SU-DHL-6 (cell line): ENCODE results near the gene OTOGL.

ENCODE experiments used
- H2AFZ ChIP-seq: fragments of 200-600 bp; sonication (generic); 2 replicates; pipeline ENCODE4 v1.6.1; 2014; ENCODE audit warnings: low read depth, mild to moderate bottlenecking, moderate library complexity, mixed read lengths, antibody characterized with exemption, low read length; ENCODE audit not compliant: severe bottlenecking
- H3F3A ChIP-seq: fragments of 200-600 bp; shearing (Covaris generic); 2 replicates; pipeline ENCODE4 v1.6.0; 2016; ENCODE audit warnings: antibody characterized with exemption, mild to moderate bottlenecking; ENCODE audit not compliant: insufficient read depth
- H3K27ac ChIP-seq: fragments of 200-600 bp; sonication (generic); 2 replicates; pipeline ENCODE4 v1.5.1; 2016; ENCODE audit warnings: low read depth, mild to moderate bottlenecking, low read length, moderate library complexity, mixed read lengths
- H3K27me3 ChIP-seq: fragments of 200-600 bp; sonication (generic), shearing (Covaris generic); 2 replicates; pipeline ENCODE4 v1.6.0; 2014; ENCODE audit warnings: mild to moderate bottlenecking, low read length
- H3K36me3 ChIP-seq: fragments of 200-600 bp; sonication (generic); 2 replicates; pipeline ENCODE4 v1.6.1; 2014; ENCODE audit warnings: mild to moderate bottlenecking, low read length, mixed read lengths
- H3K4me2 ChIP-seq: fragments of 300-600, 200-600 bp; shearing (Covaris generic), sonication (generic); 2 replicates; pipeline ENCODE4 v1.6.0; 2014; ENCODE audit warnings: low read length, low read depth, mild to moderate bottlenecking; ENCODE audit not compliant: poor library complexity, severe bottlenecking
- H3K4me3 ChIP-seq: fragments of 200-600 bp; sonication (generic); 2 replicates; pipeline ENCODE4 v1.5.1; 2014; ENCODE audit warnings: antibody characterized with exemption, low read length, mild to moderate bottlenecking, mixed read lengths; ENCODE audit not compliant: insufficient read depth, poor library complexity, severe bottlenecking
- H3K79me2 ChIP-seq: fragments of 200-600 bp; sonication (generic); 2 replicates; pipeline ENCODE4 v1.6.1; 2014; ENCODE audit warnings: mild to moderate bottlenecking, low read length, moderate library complexity; ENCODE audit not compliant: insufficient read depth
- H3K9ac ChIP-seq: fragments of 200-600 bp; sonication (generic); 2 replicates; pipeline ENCODE4 v1.7.0; 2014; ENCODE audit warnings: mild to moderate bottlenecking, low read length
- H3K9me2 ChIP-seq: fragments of 200-600 bp; sonication (generic); replicated peaks from 2 replicates; pipeline ENCODE4 v1.6.1; 2014; ENCODE audit warnings: low read length; ENCODE audit not compliant: insufficient read depth
- H3K9me3 ChIP-seq: fragments of 200-600 bp; sonication (generic); 2 replicates; pipeline ENCODE4 v1.6.1; 2014; ENCODE audit warnings: low read length, mixed read lengths; ENCODE audit not compliant: insufficient read depth
- H4K20me1 ChIP-seq: fragments of 200-600 bp; sonication (generic); 2 replicates; pipeline ENCODE4 v1.6.1; 2014; ENCODE audit warnings: low read depth, mild to moderate bottlenecking, antibody characterized with exemption, low read length, moderate library complexity, mixed read lengths
- EZH2phosphoT487 ChIP-seq: fragments of 200-600 bp; sonication (generic), shearing (Covaris generic); conservative IDR thresholded peaks from 2 replicates; pipeline ENCODE4 v1.6.1; 2018; ENCODE audit warnings: mild to moderate bottlenecking, antibody characterized with exemption, low read length, moderate library complexity, mixed read lengths
- TF ChIP-seq, protein P1 (sequence below): fragments of 200-600 bp; sonication (generic); IDR thresholded peaks from one replicate; pipeline ENCODE4 v1.5.1; 2017; ENCODE audit warnings: antibody characterized with exemption, mild to moderate bottlenecking, low read length, moderate library complexity; ENCODE audit not compliant: insufficient read depth, poor library complexity, severe bottlenecking

The OTOGL gene, protein sequence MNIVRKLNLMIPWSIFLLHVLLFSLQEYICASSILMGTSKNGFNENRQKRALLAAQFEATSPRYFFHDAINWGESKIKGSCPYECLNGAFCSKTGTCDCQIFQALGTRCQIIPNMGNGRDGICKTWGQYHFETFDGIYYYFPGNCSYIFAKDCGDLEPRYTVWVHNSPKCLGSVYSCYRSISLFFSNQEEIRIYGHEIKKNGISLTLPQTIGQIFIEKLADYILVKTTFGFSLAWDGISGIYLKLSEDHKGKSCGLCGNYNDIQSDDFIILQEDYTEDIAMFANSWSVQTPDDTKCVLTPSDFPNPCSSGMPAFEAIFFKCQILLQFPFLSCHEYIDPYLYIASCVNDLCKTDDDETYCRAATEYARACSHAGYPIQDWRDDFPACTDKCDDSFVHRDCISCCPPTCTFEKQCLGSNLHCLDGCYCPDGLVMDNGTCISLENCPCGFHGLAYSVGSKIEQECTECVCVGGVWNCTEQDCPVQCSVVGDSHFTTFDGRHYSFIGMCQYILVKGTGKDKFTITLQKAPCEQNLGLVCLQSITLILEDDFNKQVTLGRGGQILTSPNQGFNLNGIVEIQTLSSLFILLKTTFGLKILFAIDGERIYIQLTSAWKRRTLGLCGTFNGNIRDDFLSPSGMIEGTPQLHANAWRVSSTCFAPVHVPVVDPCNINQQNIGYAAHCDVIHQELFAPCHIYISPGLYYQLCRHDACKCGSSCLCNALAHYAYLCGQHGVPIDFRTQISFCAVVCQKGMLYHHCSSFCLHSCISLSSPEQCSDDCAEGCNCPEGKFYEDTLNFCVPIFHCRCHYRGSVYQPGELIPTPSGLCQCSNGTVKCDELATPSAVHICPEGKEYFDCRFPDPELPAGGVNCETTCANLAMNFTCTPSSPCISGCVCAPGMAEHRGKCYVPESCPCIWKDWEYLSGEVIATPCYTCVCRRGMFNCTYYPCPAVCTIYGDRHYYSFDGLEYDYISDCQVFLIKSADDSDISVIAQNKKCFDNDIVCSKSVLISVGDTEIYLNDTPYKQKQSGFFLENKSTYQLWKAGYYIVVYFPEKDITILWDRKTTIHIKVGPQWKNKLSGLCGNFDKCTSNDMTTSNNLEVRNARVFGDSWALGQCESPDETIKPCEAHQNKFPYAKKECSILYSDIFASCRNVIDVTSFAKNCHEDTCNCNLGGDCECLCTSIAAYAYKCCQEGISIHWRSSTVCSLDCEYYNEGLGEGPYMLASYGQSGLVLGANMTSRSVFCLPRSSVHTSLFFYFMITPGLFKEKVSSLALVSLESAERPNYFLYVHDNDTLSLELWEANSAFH (N-terminal part only)

DNA sequence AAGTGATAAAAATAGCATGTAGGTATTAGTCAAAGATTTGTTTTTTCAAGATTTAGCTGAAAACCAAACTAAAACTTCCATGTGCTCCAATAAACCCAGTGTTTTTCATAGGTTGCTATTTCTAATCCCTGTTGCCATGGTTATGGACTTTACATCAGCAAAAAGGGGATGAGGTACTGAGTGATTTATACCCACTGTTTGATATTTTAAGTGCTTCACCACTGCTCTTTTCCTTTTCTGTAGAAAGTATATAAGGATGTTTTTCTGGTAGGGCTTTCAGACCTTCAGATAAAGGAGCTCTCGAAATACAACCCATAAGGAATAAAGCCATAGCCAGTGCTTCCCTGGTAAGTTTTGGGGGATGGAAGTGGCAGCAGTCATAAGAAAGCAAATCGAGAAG is at the start of gene OTOGL:
Gene OTOGL, plus strand, starts transcription at position 279 of the 400 bp plus-strand sequence. CDS start 109,895 bp downstream, outside the sequence.
- H3K36me3 ChIP-seq: no peaks in the 10 kb centered on the region
- TF ChIP-seq, protein P1, sequence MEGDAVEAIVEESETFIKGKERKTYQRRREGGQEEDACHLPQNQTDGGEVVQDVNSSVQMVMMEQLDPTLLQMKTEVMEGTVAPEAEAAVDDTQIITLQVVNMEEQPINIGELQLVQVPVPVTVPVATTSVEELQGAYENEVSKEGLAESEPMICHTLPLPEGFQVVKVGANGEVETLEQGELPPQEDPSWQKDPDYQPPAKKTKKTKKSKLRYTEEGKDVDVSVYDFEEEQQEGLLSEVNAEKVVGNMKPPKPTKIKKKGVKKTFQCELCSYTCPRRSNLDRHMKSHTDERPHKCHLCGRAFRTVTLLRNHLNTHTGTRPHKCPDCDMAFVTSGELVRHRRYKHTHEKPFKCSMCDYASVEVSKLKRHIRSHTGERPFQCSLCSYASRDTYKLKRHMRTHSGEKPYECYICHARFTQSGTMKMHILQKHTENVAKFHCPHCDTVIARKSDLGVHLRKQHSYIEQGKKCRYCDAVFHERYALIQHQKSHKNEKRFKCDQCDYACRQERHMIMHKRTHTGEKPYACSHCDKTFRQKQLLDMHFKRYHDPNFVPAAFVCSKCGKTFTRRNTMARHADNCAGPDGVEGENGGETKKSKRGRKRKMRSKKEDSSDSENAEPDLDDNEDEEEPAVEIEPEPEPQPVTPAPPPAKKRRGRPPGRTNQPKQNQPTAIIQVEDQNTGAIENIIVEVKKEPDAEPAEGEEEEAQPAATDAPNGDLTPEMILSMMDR: no peak
- no peak for TF ChIP-seq EZH2phosphoT487
- no peak within 1 kb of the TSS for H3K27ac ChIP-seq
- no peaks in the 10 kb centered on the region for H3K9me3 ChIP-seq
- no peak within 1 kb of the TSS for H2AFZ ChIP-seq
- no peaks in the 10 kb centered on the region for H3K9me2 ChIP-seq
- no peaks in the 10 kb centered on the region for H4K20me1 ChIP-seq
- no peaks in the 10 kb centered on the region for H3K27me3 ChIP-seq
- no peak within 1 kb of the TSS for H3K4me3 ChIP-seq
- no peaks in the 10 kb centered on the region for H3K79me2 ChIP-seq
- no peak within 1 kb of the TSS for H3K4me2 ChIP-seq
- no peak within 1 kb of the TSS for H3K9ac ChIP-seq
- no peaks in the 10 kb centered on the region for H3F3A ChIP-seq

DNA sequence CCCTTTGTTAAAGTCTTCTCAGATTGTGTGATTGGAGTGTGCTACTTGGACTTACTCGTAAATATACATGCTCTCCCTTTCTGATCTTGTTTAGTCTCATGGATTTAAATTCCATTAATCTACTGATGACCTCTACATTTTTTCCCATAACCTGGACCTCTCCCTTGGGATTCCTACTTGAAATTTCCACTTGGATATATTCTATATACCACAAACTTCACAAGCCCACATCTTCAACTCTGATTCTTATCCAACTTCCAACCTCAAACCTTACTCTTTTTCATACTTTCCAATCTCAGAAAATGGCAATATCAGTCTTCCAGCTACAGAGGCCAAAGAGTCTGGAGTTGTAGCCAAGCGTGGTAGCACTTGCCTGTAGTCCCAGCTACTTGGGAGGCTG is 49.1 kb upstream of the OTOGL start:
- Histone ChIP-seq H3K27me3 (no peaks in the 10 kb centered on the region), H3K4me2 (no peak overlapping the region), H3F3A (no peaks in the 10 kb centered on the region), H3K27ac (no peak overlapping the region), H4K20me1 (no peaks in the 10 kb centered on the region), H3K9me3 (no peaks in the 10 kb centered on the region; the same call in 1 of the 2 replicates), H3K79me2 (no peaks in the 10 kb centered on the region), H3K4me3 (no peak overlapping the region), H3K9ac (no peak overlapping the region), H3K36me3 (no peaks in the 10 kb centered on the region), H3K9me2 (no peaks in the 10 kb centered on the region), H2AFZ (no peak overlapping the region)
- no peak for TF ChIP-seq EZH2phosphoT487
- TF ChIP-seq, protein P1: no peak

DNA sequence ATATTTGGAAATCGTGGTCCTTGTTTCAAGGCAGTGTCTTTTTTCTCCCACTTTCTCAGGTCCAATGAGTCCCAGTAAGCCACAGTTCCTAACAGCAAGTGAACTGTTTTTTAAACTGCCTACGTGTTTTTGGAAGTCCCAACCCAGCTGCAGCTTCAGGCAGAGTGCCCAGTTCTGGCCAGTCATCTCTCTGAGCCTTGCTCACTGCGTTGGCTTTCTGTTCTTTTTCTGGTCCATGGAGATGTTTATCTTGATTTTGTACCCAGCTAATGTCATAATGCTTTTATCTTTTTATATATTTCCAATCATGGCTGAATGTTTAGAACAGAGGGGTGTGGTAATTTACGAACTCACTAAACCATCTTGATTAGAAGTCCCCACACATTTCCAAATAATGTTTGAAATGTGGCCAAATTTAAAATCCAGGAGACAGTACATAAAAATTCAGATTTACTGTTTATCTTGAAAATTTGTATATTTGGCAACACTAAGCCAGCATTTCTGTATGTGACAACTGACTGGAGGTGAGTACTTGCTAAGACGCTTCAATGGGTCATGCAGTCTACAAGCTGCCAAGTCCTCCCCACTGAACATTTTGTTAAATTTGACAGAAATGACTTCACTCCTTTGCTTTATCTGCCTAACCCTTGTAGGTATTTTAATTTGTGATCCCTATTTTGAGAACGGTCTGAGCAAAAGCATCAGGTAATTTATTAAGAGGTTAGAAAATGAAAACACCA is 46.1 kb upstream of the OTOGL start:
- Histone ChIP-seq H2AFZ (no peak overlapping the region), H3K9me2 (no peaks in the 10 kb centered on the region), H3K79me2 (no peaks in the 10 kb centered on the region), H3K4me2 (no peak overlapping the region), H3K4me3 (no peak overlapping the region), H3K27ac (no peak overlapping the region), H3K9ac (no peak overlapping the region), H3K36me3 (no peaks in the 10 kb centered on the region), H3K27me3 (no peaks in the 10 kb centered on the region), H3F3A (no peaks in the 10 kb centered on the region), H4K20me1 (no peaks in the 10 kb centered on the region), H3K9me3 (no peaks in the 10 kb centered on the region)
- no peak for TF ChIP-seq EZH2phosphoT487
- TF ChIP-seq, protein P1: no peak
